WTC11 (cell line): ENCODE results near the gene SDS. TPM values are rescaled to one million over a fixed set of nuclear protein-coding genes. Genes with fewer than 3 reads are reported as not detected.

ENCODE experiments used
- ATAC-seq: fragments of 200-7000 bp; cut with Tn5 transposase; 2 replicates; pipeline ENCODE4 v1.10.0; 2021; ENCODE audit warnings: mild to moderate bottlenecking, moderate library complexity
- CTCF ChIA-PET: fragments of 300-600 bp; sonication (Branson Sonifier 250); formaldehyde crosslinking; loops from one replicate; lab custom pipeline; 2021; ENCODE audit warnings: antibody characterized with exemption; lab: Charles Lee
- POLR2A ChIA-PET: fragments of 350-600 bp; sonication (Branson Sonifier 250); formaldehyde crosslinking; loops from one replicate; lab custom pipeline; 2021; ENCODE audit warnings: antibody characterized with exemption; lab: Charles Lee
- DNase-seq: peaks from one replicate; pipeline ENCODE4 v3.0.0; 2021; ENCODE audit warnings: low spot score
- H3K27ac Mint-ChIP-seq: 2 replicates; pipeline ENCODE4 v1.8.0; 2021; ENCODE audit warnings: mixed read lengths
- H3K27me3 Mint-ChIP-seq: 2 replicates; pipeline ENCODE4 v1.8.0; 2021; ENCODE audit warnings: low read depth, mild to moderate bottlenecking, moderate library complexity, mixed read lengths
- H3K36me3 Mint-ChIP-seq: 2 replicates; pipeline ENCODE4 v1.8.0; 2021; ENCODE audit warnings: mixed read lengths
- H3K4me1 Mint-ChIP-seq: 2 replicates; pipeline ENCODE4 v1.8.0; 2022; ENCODE audit warnings: mixed read lengths
- H3K4me3 Mint-ChIP-seq: 2 replicates; pipeline ENCODE4 v1.8.0; 2021; ENCODE audit warnings: mild to moderate bottlenecking, moderate library complexity, mixed read lengths
- H3K9me3 Mint-ChIP-seq: 2 replicates; pipeline ENCODE4 v1.8.0; 2021; ENCODE audit warnings: mixed read lengths
- CREM ChIP-seq: sonication (generic); formaldehyde crosslinking; IDR thresholded peaks from 2 replicates; pipeline ENCODE4 v1.8.1; 2022; ENCODE audit warnings: mild to moderate bottlenecking, missing genetic modification reagents, moderate library complexity
- EMX1 ChIP-seq: fragments of 250-450 bp; sonication (Bioruptor Pico); IDR thresholded peaks from 2 replicates; pipeline ENCODE4 v1.8.0; 2021; ENCODE audit warnings: mild to moderate bottlenecking
- ESRRA ChIP-seq: sonication (generic); formaldehyde crosslinking; IDR thresholded peaks from 2 replicates; pipeline ENCODE4 v1.8.1; 2022; ENCODE audit warnings: mild to moderate bottlenecking, missing genetic modification reagents, borderline replicate concordance
- FOXK1 ChIP-seq: sonication (generic); formaldehyde crosslinking; IDR thresholded peaks from 2 replicates; pipeline ENCODE4 v1.8.0; 2022; ENCODE audit warnings: mild to moderate bottlenecking, moderate library complexity, missing genetic modification reagents
- HMGA2 ChIP-seq: fragments of 250-450 bp; sonication (Bioruptor Pico); IDR thresholded peaks from 2 replicates; pipeline ENCODE4 v1.4.0; 2021; ENCODE audit warnings: mild to moderate bottlenecking, moderate library complexity
- IRF2 ChIP-seq: sonication (generic); formaldehyde crosslinking; IDR thresholded peaks from 2 replicates; pipeline ENCODE4 v1.8.0; 2022; ENCODE audit warnings: low read depth, missing genetic modification reagents, borderline replicate concordance
- JUN ChIP-seq: sonication (generic); formaldehyde crosslinking; IDR thresholded peaks from 2 replicates; pipeline ENCODE4 v1.8.0; 2023; ENCODE audit warnings: mild to moderate bottlenecking, missing genetic modification reagents
- NR1H2 ChIP-seq: sonication (generic); formaldehyde crosslinking; IDR thresholded peaks from 2 replicates; pipeline ENCODE4 v1.9.0; 2021; ENCODE audit warnings: mild to moderate bottlenecking, moderate library complexity, missing genetic modification reagents
- OVOL2 ChIP-seq: fragments of 250-450 bp; sonication (Bioruptor Pico); IDR thresholded peaks from 2 replicates; pipeline ENCODE4 v1.9.0; 2021; ENCODE audit warnings: mild to moderate bottlenecking, borderline replicate concordance
- ZNF138 ChIP-seq: sonication (generic); formaldehyde crosslinking; conservative IDR thresholded peaks from 2 replicates; pipeline ENCODE4 v1.8.1; 2022; ENCODE audit warnings: mild to moderate bottlenecking, moderate library complexity, missing genetic modification reagents
- ZNF317 ChIP-seq: sonication (generic); formaldehyde crosslinking; IDR thresholded peaks from 2 replicates; pipeline ENCODE4 v1.8.1; 2023; ENCODE audit warnings: low read depth, mild to moderate bottlenecking, moderate library complexity, missing genetic modification reagents, borderline replicate concordance
- total RNA-seq: library from RNA; stranded (reverse); gene quantifications from 3 replicates; pipeline ENCODE4 v1.2.3, GENCODE V29; 2021
- TF ChIP-seq, protein P1 (sequence below): sonication (generic); formaldehyde crosslinking; conservative IDR thresholded peaks from 2 replicates; pipeline ENCODE4 v1.8.1; 2023; ENCODE audit warnings: mild to moderate bottlenecking, low read depth, missing genetic modification reagents, moderate library complexity
- TF ChIP-seq, protein P2 (sequence below): sonication (generic); formaldehyde crosslinking; IDR thresholded peaks from 2 replicates; pipeline ENCODE4 v1.8.1; 2023; ENCODE audit warnings: mild to moderate bottlenecking, missing genetic modification reagents
- TF ChIP-seq, protein P3 (sequence below): fragments of 250-450 bp; sonication (Bioruptor Pico); IDR thresholded peaks from 2 replicates; pipeline ENCODE4 v2.1.2; 2022; ENCODE audit warnings: mild to moderate bottlenecking, moderate library complexity
- TF ChIP-seq, protein P4 (sequence below): fragments of 200-600 bp; IDR thresholded peaks from 2 replicates; pipeline ENCODE4 v1.8.0; 2022; ENCODE audit warnings: antibody characterized with exemption
- TF ChIP-seq, protein P5 (sequence below): sonication (generic); formaldehyde crosslinking; IDR thresholded peaks from 2 replicates; pipeline ENCODE4 v1.8.0; 2022; ENCODE audit warnings: mild to moderate bottlenecking, missing genetic modification reagents
- TF ChIP-seq, protein P6 (sequence below): sonication (generic); formaldehyde crosslinking; IDR thresholded peaks from 2 replicates; pipeline ENCODE4 v1.8.1; 2023; ENCODE audit warnings: mild to moderate bottlenecking, missing genetic modification reagents, moderate library complexity

The SDS gene
- total RNA-seq, 1 experiment from 2014 or later = 0.31 TPM

DNA sequence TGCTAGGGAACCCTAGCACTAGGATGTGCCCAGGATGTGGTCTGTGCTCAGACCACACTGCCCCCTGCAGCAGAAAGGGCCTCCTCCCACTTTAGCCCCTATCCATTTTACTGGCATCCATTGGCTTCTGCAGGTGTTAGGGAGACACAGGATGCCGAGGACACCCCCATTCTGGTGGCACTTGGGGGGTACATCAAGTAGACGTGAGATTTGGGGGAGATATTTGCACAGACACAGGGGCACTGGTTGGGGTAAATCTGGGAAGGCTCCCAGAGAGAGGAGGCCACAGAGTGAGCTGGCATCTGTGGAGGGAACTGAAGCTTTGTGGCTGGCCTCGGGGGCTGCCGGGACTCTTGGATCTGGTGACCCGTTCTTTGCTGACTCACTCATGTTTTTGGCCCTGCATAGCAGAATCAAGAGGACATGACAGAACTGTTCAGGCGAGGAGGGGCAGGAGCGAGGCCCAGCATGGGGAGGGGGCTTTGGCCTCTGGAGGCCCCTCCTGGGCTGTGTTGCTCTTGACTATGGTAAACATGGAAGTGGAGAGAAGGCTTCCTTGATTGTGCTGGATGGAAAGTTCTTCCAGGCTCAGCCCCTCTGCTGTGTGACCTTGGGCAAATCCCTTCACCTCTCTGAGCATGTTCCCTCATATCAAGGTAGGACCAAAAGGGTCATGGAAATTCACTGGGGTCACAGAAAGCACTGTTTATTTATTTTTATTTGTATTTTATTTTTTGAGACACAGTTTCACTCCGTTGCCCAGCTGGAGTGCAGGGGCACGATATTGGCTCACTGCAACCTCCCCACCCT lies 43.5 kb downstream of the SDS start (continued):
- no peak for TF ChIP-seq EMX1 (CRISPR knock-in tag)

DNA sequence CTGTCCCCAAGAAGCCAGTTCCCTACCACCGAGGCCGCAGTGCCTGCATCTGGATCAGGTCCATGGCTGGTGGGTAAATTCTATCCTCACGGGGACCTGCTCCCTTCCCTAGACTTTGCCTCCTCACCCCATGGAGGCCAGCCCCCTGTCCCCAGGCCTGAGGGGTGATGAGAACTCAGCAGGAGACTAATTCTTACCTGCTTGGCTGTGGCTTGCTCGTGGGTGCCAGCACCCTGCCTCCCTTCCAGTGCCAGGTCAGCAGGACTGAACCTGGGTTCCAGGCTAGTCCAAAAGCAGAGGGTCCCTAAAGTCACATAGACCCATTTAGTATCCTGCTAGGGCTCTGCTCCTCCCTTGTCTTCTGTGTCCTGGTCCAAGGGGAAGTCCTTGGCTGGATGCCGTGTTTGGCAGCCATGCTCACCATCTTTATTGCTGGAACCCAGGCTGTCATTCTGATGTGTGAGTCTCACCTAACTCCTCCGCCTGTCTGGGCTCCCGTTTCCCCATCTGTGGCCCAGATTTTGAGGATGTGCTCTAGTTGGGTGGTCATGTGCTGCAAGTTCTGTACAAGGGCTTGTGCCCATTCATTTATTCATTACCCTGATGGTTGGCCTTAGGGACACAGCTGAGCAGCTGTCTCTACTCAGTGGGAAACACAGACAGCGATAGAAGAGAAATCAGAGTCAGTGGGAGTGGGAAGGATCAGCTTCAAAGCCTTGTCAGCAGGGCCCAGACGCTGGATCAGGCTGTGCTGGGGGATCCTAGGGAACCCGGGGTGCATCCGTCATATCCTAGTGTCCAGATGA lies 44.4 kb downstream of the SDS start:
- ChIA-PET POLR2A (interaction anchor here (1.2 kb wide), 1 partner anchor 66 kb away, joined by 3 read pairs; no protein-coding TSS in a partner anchor), CTCF (interaction anchor here (1.0 to 4.4 kb wide), 4 partner anchors 44 to 98 kb away, joined by 3 to 26 read pairs (median 4); no protein-coding TSS in a partner anchor)
- TF ChIP-seq ZNF138 (CRISPR knock-in tag) = no peak
- TF ChIP-seq, protein P1, sequence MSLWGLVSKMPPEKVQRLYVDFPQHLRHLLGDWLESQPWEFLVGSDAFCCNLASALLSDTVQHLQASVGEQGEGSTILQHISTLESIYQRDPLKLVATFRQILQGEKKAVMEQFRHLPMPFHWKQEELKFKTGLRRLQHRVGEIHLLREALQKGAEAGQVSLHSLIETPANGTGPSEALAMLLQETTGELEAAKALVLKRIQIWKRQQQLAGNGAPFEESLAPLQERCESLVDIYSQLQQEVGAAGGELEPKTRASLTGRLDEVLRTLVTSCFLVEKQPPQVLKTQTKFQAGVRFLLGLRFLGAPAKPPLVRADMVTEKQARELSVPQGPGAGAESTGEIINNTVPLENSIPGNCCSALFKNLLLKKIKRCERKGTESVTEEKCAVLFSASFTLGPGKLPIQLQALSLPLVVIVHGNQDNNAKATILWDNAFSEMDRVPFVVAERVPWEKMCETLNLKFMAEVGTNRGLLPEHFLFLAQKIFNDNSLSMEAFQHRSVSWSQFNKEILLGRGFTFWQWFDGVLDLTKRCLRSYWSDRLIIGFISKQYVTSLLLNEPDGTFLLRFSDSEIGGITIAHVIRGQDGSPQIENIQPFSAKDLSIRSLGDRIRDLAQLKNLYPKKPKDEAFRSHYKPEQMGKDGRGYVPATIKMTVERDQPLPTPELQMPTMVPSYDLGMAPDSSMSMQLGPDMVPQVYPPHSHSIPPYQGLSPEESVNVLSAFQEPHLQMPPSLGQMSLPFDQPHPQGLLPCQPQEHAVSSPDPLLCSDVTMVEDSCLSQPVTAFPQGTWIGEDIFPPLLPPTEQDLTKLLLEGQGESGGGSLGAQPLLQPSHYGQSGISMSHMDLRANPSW (CRISPR knock-in tag) = no peak
- TF ChIP-seq HMGA2 = no peak
- TF ChIP-seq CREM (CRISPR knock-in tag) = no peak
- TF ChIP-seq ZNF317 = no peak
- TF ChIP-seq JUN (CRISPR knock-in tag) = no peak
- TF ChIP-seq, protein P2, sequence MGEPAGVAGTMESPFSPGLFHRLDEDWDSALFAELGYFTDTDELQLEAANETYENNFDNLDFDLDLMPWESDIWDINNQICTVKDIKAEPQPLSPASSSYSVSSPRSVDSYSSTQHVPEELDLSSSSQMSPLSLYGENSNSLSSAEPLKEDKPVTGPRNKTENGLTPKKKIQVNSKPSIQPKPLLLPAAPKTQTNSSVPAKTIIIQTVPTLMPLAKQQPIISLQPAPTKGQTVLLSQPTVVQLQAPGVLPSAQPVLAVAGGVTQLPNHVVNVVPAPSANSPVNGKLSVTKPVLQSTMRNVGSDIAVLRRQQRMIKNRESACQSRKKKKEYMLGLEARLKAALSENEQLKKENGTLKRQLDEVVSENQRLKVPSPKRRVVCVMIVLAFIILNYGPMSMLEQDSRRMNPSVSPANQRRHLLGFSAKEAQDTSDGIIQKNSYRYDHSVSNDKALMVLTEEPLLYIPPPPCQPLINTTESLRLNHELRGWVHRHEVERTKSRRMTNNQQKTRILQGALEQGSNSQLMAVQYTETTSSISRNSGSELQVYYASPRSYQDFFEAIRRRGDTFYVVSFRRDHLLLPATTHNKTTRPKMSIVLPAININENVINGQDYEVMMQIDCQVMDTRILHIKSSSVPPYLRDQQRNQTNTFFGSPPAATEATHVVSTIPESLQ = no peak
- TF ChIP-seq NR1H2 (CRISPR knock-in tag) = no peak
- TF ChIP-seq, protein P3, sequence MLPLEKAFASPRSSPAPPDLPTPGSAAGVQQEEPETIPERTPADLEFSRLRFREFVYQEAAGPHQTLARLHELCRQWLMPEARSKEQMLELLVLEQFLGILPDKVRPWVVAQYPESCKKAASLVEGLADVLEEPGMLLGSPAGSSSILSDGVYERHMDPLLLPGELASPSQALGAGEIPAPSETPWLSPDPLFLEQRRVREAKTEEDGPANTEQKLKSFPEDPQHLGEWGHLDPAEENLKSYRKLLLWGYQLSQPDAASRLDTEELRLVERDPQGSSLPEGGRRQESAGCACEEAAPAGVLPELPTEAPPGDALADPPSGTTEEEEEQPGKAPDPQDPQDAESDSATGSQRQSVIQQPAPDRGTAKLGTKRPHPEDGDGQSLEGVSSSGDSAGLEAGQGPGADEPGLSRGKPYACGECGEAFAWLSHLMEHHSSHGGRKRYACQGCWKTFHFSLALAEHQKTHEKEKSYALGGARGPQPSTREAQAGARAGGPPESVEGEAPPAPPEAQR (CRISPR knock-in tag) = no peak
- TF ChIP-seq FOXK1 = no peak
- TF ChIP-seq, protein P4, sequence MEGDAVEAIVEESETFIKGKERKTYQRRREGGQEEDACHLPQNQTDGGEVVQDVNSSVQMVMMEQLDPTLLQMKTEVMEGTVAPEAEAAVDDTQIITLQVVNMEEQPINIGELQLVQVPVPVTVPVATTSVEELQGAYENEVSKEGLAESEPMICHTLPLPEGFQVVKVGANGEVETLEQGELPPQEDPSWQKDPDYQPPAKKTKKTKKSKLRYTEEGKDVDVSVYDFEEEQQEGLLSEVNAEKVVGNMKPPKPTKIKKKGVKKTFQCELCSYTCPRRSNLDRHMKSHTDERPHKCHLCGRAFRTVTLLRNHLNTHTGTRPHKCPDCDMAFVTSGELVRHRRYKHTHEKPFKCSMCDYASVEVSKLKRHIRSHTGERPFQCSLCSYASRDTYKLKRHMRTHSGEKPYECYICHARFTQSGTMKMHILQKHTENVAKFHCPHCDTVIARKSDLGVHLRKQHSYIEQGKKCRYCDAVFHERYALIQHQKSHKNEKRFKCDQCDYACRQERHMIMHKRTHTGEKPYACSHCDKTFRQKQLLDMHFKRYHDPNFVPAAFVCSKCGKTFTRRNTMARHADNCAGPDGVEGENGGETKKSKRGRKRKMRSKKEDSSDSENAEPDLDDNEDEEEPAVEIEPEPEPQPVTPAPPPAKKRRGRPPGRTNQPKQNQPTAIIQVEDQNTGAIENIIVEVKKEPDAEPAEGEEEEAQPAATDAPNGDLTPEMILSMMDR = no peak
- TF ChIP-seq, protein P5, sequence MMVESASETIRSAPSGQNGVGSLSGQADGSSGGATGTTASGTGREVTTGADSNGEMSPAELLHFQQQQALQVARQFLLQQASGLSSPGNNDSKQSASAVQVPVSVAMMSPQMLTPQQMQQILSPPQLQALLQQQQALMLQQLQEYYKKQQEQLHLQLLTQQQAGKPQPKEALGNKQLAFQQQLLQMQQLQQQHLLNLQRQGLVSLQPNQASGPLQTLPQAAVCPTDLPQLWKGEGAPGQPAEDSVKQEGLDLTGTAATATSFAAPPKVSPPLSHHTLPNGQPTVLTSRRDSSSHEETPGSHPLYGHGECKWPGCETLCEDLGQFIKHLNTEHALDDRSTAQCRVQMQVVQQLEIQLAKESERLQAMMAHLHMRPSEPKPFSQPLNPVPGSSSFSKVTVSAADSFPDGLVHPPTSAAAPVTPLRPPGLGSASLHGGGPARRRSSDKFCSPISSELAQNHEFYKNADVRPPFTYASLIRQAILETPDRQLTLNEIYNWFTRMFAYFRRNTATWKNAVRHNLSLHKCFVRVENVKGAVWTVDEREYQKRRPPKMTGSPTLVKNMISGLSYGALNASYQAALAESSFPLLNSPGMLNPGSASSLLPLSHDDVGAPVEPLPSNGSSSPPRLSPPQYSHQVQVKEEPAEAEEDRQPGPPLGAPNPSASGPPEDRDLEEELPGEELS (CRISPR knock-in tag) = no peak
- TF ChIP-seq, protein P6, sequence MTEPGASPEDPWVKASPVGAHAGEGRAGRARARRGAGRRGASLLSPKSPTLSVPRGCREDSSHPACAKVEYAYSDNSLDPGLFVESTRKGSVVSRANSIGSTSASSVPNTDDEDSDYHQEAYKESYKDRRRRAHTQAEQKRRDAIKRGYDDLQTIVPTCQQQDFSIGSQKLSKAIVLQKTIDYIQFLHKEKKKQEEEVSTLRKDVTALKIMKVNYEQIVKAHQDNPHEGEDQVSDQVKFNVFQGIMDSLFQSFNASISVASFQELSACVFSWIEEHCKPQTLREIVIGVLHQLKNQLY (CRISPR knock-in tag) = no peak
- no peak for TF ChIP-seq ESRRA (CRISPR knock-in tag)
- no peak for TF ChIP-seq OVOL2
- TF ChIP-seq IRF2 (CRISPR knock-in tag) = no peak
- Mint-ChIP-seq H3K9me3 (no peaks in the 10 kb centered on the region), H3K27ac (no peak overlapping the region), H3K27me3 (no peaks in the 10 kb centered on the region), H3K4me1 (peaks cover 18% of the 10 kb centered on the region), H3K36me3 (0 out of 2 replicates have a peak, but pooled peaks cover 2% of the 10 kb centered on the region), H3K4me3 (peak overlapping the region; percentile 88)
- DNase-seq (no peak), ATAC-seq (no peak)
